Myocyte (in vitro differentiated cells): ENCODE data around the gene SPTBN5. TPM values are rescaled to one million over a fixed set of nuclear protein-coding genes. Genes with fewer than 3 reads are reported as not detected.

Source experiments
- DNase-seq: peaks from one replicate; pipeline ENCODE4 v3.0.0-alpha.2; 2012; ENCODE audit warnings: low read depth
- total RNA-seq: library from RNA; depleted of rRNA; stranded (reverse); fragments of >200 nt; gene quantifications from 2 replicates; pipeline ENCODE4 v1.2.3, GENCODE V29; 2014

SPTBN5 gene
- total RNA-seq, 1 donor from 2014 or later = 0.45 TPM

GRCh38 chr15:41868321-41868720 is 25.5 kb downstream of the SPTBN5 start:
- no peak for DNase-seq

GRCh38 chr15:41866872-41867579 is 26.8 kb downstream of the SPTBN5 start:
- no peak for DNase-seq

- DNase-seq = no peak
Observed at GRCh38 chr15:41866263-41866703, 27.6 kb downstream of the SPTBN5 start.

- DNase-seq = no peak
Observed at GRCh38 chr15:41865490-41866055, 28.3 kb downstream of the SPTBN5 start.

GRCh38 chr15:41862515-41863116 is 31.2 kb downstream of the SPTBN5 start:
- no peak for DNase-seq

GRCh38 chr15:41861736-41862356 is 32.0 kb downstream of the SPTBN5 start:
- DNase-seq = no peak

GRCh38 chr15:41860049-41860828 is 33.6 kb downstream of the SPTBN5 start:
- DNase-seq = no peak

GRCh38 chr15:41858756-41859155 is 35.1 kb downstream of the SPTBN5 start:
- no peak for DNase-seq

GRCh38 chr15:41857316-41857715 is 36.5 kb downstream of the SPTBN5 start:
- DNase-seq = no peak

- DNase-seq = no peak
Observed at GRCh38 chr15:41856716-41857115, 37.1 kb downstream of the SPTBN5 start.

- no peak for DNase-seq
Observed at GRCh38 chr15:41856262-41856661, 37.6 kb downstream of the SPTBN5 start.

GRCh38 chr15:41855261-41855961 is 38.4 kb downstream of the SPTBN5 start:
- no peak for DNase-seq

GRCh38 chr15:41854443-41854842 is 39.4 kb downstream of the SPTBN5 start:
- DNase-seq = no peak

GRCh38 chr15:41853831-41854230 is 40.0 kb downstream of the SPTBN5 start:
- DNase-seq = no peak

- DNase-seq = no peak
Observed at GRCh38 chr15:41852736-41853590, 40.9 kb downstream of the SPTBN5 start.

GRCh38 chr15:41851755-41852370 is 42.0 kb downstream of the SPTBN5 start:
- no peak for DNase-seq

GRCh38 chr15:41851167-41851523 is 42.7 kb downstream of the SPTBN5 start:
- no peak for DNase-seq

- no peak for DNase-seq
Observed at GRCh38 chr15:41850482-41851166, 43.2 kb downstream of the SPTBN5 start.

GRCh38 chr15:41849861-41850260 is 44.0 kb downstream of the SPTBN5 start:
- no peak for DNase-seq
